GM21526 (cell line): ENCODE results near the gene TTC9B.

Experiments
- ATAC-seq: cut with Tn5 transposase; IDR thresholded peaks from one replicate; pipeline ENCODE4 v1.9.1; 2021; ENCODE audit warnings: moderate library complexity; ENCODE audit not compliant: unreplicated experiment, low FRiP score

The TTC9B gene

GRCh38 chr19:40216777-40217026 is 1.5 kb downstream of the TTC9B start:
- ATAC-seq, result no peak

- no peak for ATAC-seq
Measured at GRCh38 chr19:40216013-40216776, 2.0 kb downstream of the TTC9B start.

- no peak for ATAC-seq
Measured at GRCh38 chr19:40214936-40215335, 3.2 kb downstream of the TTC9B start.

GRCh38 chr19:40213882-40214570 is 4.2 kb downstream of the TTC9B start:
- ATAC-seq, result no peak

DNA sequence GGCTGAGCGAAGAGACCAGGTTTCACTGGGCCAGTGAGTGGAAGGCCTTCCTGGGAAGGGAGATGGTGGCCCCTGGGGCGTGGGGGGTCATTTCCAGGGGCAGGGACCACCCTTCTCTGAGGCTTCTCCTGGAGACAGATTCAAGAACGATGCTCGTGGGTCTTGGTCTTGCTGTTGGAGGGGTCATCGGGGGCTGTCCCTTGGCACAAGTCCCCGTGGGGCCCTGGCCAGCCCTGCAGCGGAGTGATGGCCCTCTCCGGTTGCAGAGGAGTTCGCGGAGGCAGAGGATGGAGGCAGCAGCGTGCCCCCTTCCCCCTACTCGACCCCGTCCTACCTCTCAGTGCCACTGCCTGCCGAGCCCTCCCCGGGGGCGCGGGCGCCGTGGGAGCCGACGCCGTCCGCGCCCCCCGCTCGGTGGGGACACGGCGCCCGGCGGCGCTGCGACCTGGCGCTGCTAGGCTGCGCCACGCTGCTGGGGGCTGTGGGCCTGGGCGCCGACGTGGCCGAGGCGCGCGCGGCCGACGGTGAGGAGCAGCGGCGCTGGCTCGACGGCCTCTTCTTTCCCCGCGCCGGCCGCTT is 4.8 kb downstream of the TTC9B start:
- ATAC-seq, result no peak

DNA sequence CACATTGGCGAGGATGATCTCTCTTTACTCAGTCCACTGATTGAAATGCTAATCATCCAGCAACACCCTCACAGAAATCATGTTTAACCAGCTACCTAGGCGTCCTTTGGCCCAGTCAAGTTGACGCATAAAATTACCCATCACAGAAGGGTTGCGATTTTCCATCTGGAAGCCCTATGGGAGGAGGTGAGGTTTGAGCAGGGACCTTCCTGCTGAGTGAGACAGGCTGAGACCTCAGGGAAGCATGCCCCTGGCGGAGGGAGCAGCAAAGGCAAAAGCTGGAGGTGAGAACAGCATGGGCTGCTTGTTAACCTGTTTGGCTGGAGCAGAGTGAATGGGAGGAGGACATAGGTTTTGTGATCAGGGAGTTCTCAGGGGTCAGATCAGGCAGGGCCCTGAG is 7.3 kb downstream of the TTC9B start:
- ATAC-seq, result no peak

GRCh38 chr19:40208602-40209001 is 9.6 kb downstream of the TTC9B start:
- ATAC-seq, result no peak

DNA sequence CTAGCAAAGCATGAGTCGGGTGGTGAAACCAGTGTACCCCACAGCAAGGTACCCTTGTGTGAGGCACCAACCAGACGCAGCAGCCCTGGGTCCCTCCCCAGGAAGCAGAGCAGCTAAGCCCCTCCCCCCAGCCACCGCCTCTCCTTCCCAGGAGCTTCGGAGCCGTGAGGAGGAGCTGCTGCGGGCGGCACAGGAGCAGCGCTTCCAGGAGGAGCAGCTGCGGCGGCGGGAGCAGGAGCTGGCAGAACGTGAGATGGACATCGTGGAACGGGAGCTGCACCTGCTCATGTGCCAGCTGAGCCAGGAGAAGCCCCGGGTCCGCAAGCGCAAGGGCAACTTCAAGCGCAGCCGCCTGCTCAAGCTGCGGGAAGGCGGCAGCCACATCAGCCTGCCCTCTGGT is 12.4 kb downstream of the TTC9B start:
- ATAC-seq, result no peak

- no peak for ATAC-seq
Measured at GRCh38 chr19:40204381-40204780, 13.8 kb downstream of the TTC9B start.

DNA sequence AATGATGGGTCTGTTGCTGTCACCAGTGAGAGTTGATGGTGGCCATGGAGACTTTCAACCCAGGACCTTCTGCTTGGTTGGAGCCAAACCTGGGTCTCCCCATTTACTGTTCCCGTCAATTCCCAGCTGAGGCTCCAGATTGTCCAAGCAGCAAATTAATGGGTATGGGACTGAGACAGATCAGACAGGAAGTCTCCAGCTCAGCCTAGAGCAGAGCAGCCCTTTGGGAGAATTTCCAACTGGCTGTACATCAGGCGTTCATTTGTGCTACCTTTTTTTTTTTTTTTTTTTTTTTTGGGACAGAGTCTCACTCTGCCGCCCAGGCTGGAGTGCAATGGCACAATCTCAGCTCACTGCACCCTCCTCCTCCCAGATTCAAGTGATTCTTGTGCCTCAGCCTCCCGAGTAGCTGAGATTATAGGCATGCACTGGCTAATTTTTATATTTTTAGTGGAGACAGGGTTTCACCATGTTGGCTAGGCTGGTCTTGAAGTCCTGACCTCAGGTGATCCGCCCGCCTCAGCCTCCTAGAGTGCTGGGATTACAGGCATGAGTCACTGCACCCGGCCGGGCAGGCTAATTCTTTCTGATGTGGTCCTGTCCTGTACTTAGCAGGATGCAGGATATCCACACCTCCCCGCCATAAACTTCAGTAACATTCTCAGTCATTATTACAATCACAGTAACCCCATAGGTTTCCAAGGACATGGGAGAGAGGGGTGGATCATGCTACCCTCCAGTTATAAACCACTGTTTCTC is 17.7 kb downstream of the TTC9B start:
- no peak for ATAC-seq

GRCh38 chr19:40198272-40198990 is 19.8 kb downstream of the TTC9B start:
- ATAC-seq, result no peak

- no peak for ATAC-seq
Measured at GRCh38 chr19:40193587-40193849, 24.7 kb downstream of the TTC9B start.

DNA sequence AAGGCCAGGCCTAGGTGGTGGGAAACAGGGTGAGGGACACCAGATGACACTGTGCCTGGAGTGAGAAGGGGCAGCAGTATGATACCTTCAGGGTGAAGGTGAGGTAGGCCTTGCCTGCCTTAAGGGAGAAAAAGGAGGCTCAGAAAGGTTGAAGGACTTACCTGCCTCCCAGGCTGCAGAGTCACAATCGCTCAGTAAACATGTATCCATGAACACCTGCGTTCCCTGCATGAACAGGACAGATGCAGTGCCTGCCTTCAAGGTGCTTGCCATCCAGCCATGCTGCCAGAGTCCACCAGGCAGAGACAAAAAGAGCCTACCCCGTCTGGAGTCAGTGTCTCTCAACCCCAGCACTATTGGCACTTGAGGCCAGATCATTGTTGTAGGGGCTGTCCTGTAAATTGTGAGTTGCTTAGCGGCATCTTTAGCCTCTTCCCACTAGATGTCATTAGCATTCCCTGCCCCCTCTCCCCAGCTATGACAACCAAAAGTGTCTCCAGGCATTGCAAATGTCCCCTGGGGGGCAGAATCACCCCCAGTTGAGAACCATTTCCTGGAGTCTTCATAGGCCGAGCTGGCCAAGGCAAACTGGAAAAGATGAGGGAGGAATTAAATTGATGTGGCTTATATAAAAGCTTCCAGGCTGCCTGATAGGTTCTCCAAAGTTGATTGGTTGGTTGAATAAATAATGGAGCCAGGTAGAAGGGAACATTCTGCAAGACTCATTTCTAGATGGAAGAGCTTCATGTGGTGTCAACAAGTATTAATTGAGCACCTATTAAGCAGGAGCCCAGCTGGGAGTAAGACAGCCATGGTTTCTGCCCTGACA is 25.2 kb downstream of the TTC9B start:
- no peak for ATAC-seq

DNA sequence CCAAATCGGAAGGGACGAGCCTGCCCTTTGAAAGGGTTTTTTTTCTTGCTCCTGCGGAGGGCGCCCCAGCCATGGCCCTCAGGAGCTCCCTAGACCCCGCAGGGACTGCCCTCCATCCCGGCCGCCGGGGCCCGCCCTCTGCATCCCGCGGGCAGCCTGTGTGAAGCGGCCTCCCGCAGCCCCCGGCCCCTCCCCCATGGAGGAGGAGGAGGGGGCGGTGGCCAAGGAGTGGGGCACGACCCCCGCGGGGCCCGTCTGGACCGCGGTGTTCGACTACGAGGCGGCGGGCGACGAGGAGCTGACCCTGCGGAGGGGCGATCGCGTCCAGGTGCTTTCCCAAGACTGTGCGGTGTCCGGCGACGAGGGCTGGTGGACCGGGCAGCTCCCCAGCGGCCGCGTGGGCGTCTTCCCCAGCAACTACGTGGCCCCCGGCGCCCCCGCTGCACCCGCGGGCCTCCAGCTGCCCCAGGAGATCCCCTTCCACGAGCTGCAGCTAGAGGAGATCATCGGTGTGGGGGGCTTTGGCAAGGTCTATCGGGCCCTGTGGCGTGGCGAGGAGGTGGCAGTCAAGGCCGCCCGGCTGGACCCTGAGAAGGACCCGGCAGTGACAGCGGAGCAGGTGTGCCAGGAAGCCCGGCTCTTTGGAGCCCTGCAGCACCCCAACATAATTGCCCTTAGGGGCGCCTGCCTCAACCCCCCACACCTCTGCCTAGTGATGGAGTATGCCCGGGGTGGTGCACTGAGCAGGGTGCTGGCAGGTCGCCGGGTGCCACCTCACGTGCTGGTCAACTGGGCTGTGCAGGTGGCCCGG is 26.1 kb downstream of the TTC9B start:
- ATAC-seq, result peak; percentile 11

- peak; percentile 75 for ATAC-seq
Measured at GRCh38 chr19:40190891-40191835, 27.0 kb downstream of the TTC9B start, which contains the start of gene MAP3K10. TSS of gene MAP3K10 (plus strand) at chr19:40191426. CDS start at chr19:40192032, 606 bp downstream.

- no peak for ATAC-seq
Measured at GRCh38 chr19:40184273-40184672, 33.9 kb downstream of the TTC9B start.

GRCh38 chr19:40178756-40179155 is 39.4 kb downstream of the TTC9B start:
- no peak for ATAC-seq
